DMS53 treated with DMSO at 0.1 percent for 48 hours (cell line): Measurements from ENCODE around the gene OLIG2.
A peak's percentile ranks its signal among the peaks of the same experiment; 100 is the strongest.

Experiments used
- DNase-seq: peaks from one replicate; lab custom pipeline; 2025; ENCODE audit not compliant: unreplicated experiment; lab: John Stamatoyannopoulos, UW

OLIG2 gene

GRCh38 chr21:33063907-33064622, 38.3 kb downstream of the OLIG2 start:
- no peak for DNase-seq

- DNase-seq: no peak
Measured at GRCh38 chr21:33064623-33065390, 39.1 kb downstream of the OLIG2 start.

GRCh38 chr21:33067043-33067442, 41.3 kb downstream of the OLIG2 start:
- DNase-seq: no peak

- DNase-seq: no peak
Measured at GRCh38 chr21:33067457-33067856, 41.7 kb downstream of the OLIG2 start.

- no peak for DNase-seq
Measured at GRCh38 chr21:33069243-33069642, 43.5 kb downstream of the OLIG2 start.

GRCh38 chr21:33069645-33069993, 43.9 kb downstream of the OLIG2 start:
- DNase-seq: no peak

- peak; percentile 51 for DNase-seq
Measured at GRCh38 chr21:33069994-33070743, 44.4 kb downstream of the OLIG2 start, which contains the start of gene OLIG1. Gene OLIG1 (plus strand): TSS chr21:33070141. CDS start chr21:33070247, 106 bp downstream.

- DNase-seq: no peak
Measured at GRCh38 chr21:33070744-33070997, 44.9 kb downstream of the OLIG2 start.

GRCh38 chr21:33070998-33071769, 45.4 kb downstream of the OLIG2 start:
- no peak for DNase-seq

GRCh38 chr21:33071770-33072306, 46.1 kb downstream of the OLIG2 start:
- DNase-seq: peak; percentile 10

GRCh38 chr21:33073636-33074035, 47.9 kb downstream of the OLIG2 start:
- no peak for DNase-seq

- no peak for DNase-seq
Measured at GRCh38 chr21:33075128-33075527, 49.4 kb downstream of the OLIG2 start.

- DNase-seq: no peak
Measured at GRCh38 chr21:33075596-33076195, 50.0 kb downstream of the OLIG2 start.

GRCh38 chr21:33076600-33077329, 51.0 kb downstream of the OLIG2 start:
- DNase-seq: no peak
